HUES48 (cell line): ENCODE data around the gene ADD3.

Experiments
- H3K27ac ChIP-seq: one replicate; pipeline ENCODE4 v1.7.0; 2013; ENCODE audit warnings: low read depth, low read length, inconsistent platforms
- H3K27me3 ChIP-seq: 2 replicates; pipeline ENCODE4 v1.6.1; 2013; ENCODE audit warnings: mild to moderate bottlenecking, low read length; ENCODE audit not compliant: control insufficient read depth, insufficient read depth
- H3K36me3 ChIP-seq: 2 replicates; pipeline ENCODE4 v1.6.1; 2013; ENCODE audit warnings: low read length; ENCODE audit not compliant: control insufficient read depth, insufficient read depth
- H3K4me1 ChIP-seq: 2 replicates; pipeline ENCODE4 v1.6.1; 2013; ENCODE audit warnings: mild to moderate bottlenecking, low read length; ENCODE audit not compliant: control insufficient read depth, insufficient read depth
- H3K4me3 ChIP-seq: 2 replicates; pipeline ENCODE4 v1.5.1; 2013; ENCODE audit warnings: mild to moderate bottlenecking, low read depth, low read length
- H3K9ac ChIP-seq: 2 replicates; pipeline ENCODE4 v1.6.1; 2013; ENCODE audit warnings: mild to moderate bottlenecking, low read depth, low read length, moderate library complexity
- H3K9me3 ChIP-seq: 2 replicates; pipeline ENCODE4 v1.6.1; 2013; ENCODE audit warnings: low read length; ENCODE audit not compliant: control insufficient read depth, insufficient read depth

The ADD3 gene, protein sequence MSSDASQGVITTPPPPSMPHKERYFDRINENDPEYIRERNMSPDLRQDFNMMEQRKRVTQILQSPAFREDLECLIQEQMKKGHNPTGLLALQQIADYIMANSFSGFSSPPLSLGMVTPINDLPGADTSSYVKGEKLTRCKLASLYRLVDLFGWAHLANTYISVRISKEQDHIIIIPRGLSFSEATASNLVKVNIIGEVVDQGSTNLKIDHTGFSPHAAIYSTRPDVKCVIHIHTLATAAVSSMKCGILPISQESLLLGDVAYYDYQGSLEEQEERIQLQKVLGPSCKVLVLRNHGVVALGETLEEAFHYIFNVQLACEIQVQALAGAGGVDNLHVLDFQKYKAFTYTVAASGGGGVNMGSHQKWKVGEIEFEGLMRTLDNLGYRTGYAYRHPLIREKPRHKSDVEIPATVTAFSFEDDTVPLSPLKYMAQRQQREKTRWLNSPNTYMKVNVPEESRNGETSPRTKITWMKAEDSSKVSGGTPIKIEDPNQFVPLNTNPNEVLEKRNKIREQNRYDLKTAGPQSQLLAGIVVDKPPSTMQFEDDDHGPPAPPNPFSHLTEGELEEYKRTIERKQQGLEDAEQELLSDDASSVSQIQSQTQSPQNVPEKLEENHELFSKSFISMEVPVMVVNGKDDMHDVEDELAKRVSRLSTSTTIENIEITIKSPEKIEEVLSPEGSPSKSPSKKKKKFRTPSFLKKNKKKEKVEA

DNA sequence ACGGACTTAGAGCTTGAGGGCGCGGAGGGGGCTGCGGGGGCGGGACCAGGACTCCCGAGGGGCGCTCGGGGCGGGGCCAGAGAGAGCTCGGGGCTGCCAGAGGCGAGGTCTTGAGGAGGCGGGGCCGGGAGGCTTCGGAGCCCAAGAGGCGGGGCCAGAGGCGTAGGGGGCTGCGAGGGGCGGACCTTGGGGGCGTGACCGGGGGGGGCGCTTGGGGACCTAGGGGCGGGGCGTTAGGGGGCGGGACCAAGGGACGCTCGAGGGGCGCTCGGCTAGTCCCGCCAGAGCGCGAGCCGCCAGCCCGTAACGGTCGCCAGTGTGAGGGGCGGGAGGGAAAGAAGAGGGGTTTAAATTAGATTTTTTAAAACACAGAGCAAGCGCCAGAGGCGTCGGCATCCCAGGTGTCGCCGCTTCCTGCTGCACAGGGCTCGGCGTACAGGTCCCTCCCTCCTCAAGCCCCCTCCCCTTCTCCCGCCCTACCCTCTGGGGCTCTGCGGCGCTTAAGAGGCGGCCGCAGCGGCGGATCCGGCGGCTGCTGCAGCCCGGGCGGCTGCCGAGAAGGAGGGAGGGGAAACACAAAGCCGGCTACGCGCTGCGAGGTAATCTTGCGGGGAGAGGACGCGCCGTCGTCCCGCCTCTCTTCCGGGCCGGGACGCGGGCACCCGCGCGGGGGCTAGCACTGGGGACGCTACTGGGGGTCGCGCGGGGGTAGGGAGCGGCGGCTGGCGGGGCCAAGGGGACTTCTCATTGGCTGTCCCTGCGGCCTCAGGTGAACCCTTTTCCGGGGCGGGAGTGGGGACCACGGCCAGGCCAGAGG lies at the start of gene ADD3:
Gene ADD3 (plus strand): TSS at position 284 of the 817 bp plus-strand sequence. CDS start 92,670 bp downstream, outside the sequence.
- H3K27ac ChIP-seq = peak within 1 kb of the TSS; percentile 97
- H3K36me3 ChIP-seq = no peaks in the 10 kb centered on the region
- no peaks in the 10 kb centered on the region for H3K9me3 ChIP-seq
- H3K9ac ChIP-seq = peak within 1 kb of the TSS; percentile 61
- H3K4me3 ChIP-seq = peak within 1 kb of the TSS; percentile 82
- peaks cover 12% of the 10 kb centered on the region for H3K27me3 ChIP-seq
- H3K4me1 ChIP-seq = peaks cover 64% of the 10 kb centered on the region

DNA sequence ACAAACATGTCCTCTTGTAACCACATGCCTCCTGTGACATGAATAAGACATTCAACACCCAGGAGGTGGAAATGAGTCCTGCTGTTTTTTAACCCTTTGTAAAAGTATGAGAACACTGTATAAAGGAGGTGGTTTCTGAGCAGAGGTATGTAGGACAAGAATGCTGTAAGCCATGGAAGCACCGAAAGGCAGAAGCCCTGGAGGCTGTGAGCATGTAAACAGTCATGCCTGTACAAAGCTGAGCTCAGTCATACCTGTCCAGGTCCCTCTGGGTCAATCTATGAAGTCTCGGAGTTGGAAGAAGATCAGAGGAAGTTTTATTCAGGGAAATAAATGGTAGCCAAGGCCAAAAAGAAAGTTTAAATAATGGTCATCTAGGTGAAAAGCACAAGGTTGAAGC lies 49.7 kb upstream of the ADD3 start:
- no peaks in the 10 kb centered on the region for H3K36me3 ChIP-seq
- no peaks in the 10 kb centered on the region for H3K9me3 ChIP-seq
- no peak overlapping the region for H3K9ac ChIP-seq
- no peak overlapping the region for H3K4me3 ChIP-seq
- H3K27me3 ChIP-seq = no peaks in the 10 kb centered on the region
- no peak overlapping the region for H3K27ac ChIP-seq
- peaks cover 29% of the 10 kb centered on the region for H3K4me1 ChIP-seq

DNA sequence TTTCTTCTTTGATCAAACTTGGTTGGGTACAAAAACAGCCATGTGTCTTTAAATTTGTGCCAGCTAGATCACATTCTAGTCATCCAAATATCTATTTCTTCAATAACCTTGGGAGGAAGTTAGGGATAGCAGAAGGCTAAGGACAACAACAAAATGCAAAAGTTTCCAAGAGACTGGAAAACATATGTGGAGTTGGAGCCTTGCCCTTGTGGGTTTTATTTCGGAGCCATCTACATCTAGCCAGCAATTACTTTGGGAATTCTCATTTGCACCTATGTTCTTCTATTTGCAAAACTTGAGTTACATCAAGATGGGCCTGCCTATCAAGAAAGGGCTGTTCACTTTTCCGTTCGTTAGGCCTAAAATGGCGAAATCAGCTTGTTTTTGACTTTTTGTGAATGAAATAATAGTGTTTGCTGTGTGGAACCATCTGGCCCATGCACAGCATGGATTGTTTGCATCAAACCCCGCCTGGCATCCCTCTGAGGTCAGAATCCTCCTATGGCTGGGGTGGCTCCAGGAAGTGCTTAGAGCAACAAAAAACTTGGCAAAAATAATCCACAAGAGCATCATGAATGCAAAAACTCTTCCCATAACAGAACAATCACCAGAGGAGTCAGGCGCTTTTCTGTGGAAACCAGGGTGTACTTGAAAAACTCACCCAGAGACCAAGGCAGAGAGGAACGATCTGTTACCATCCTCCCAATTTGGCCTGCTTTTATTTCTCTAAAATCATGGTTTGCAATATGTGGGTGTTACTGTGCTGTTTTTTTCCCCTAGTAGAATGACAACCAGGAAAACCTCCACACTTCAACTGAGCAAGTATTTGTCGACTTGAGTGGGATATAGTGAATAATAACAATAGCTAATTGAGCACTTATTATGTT lies 48.3 kb upstream of the ADD3 start:
- Histone ChIP-seq H3K9me3 (no peaks in the 10 kb centered on the region), H3K36me3 (no peaks in the 10 kb centered on the region), H3K4me1 (peaks cover 29% of the 10 kb centered on the region), H3K27ac (no peak overlapping the region), H3K4me3 (no peak overlapping the region), H3K27me3 (no peaks in the 10 kb centered on the region), H3K9ac (no peak overlapping the region)

DNA sequence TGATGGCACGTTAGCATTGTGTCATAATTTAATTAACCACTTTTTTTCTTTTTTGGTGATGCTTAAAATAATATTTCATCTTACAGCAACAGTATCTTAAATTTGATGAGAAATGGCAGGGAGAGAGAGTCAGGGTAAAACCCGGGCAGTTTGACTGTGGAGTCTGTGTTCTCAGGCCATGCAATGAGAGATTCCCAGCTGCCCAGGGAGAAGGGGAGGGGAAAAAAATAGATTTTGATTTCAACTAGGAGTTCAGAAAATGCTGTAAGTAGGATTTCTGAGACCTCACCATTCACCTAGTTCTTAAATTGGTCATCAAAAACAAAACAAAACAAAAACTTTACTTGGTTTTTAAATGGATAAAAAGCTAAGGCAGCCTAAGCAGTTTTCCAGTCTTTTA lies 47.1 kb upstream of the ADD3 start:
- H3K4me3 ChIP-seq = no peak overlapping the region
- no peaks in the 10 kb centered on the region for H3K9me3 ChIP-seq
- no peak overlapping the region for H3K9ac ChIP-seq
- H3K4me1 ChIP-seq = peaks cover 29% of the 10 kb centered on the region
- H3K27ac ChIP-seq = no peak overlapping the region
- H3K36me3 ChIP-seq = no peaks in the 10 kb centered on the region
- no peaks in the 10 kb centered on the region for H3K27me3 ChIP-seq

DNA sequence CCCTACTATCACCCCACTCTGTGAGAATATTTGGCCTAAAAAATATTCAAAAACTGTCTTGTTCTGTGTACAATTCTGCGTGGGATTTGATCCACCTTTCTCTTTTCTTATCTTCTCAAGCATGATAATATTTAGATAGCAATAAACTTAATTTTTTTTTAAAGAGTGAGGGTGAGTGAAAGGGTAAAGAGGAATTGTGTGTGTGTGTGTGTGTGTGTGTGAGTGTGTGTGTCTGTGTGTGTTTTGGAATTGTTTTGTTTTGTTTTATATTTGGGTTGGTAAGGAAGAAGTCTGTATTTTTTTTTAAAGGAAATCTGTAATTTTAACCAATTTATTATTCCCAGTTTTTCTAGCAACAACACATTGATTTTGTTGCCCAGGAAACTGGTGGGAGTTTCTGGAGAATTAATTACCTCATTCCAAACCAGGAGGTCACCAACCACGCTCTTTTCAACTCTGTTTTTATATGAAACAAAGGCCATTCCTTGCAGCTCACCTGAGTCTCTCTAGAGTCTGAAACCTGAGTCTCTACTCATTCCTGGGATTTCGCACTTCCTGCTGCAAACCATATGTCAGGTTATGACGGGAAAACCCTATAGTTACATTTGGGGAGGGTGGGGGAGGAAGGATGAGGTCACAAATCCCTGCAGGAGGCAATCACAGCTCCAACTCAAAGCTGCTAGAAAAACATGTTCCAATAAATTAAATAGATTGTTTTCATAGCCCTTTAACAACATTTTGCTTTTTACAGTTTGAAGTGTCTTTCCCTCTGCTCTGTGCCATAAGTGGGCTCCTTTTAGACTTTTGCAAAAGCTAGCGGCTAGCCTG lies 46.4 kb upstream of the ADD3 start:
- H3K36me3 ChIP-seq = no peaks in the 10 kb centered on the region
- H3K27me3 ChIP-seq = no peaks in the 10 kb centered on the region
- no peaks in the 10 kb centered on the region for H3K9me3 ChIP-seq
- peak overlapping the region; percentile 58 for H3K27ac ChIP-seq
- no peak overlapping the region for H3K4me3 ChIP-seq
- peaks cover 29% of the 10 kb centered on the region for H3K4me1 ChIP-seq
- no peak overlapping the region; the same call in 1 of the 2 replicates for H3K9ac ChIP-seq

DNA sequence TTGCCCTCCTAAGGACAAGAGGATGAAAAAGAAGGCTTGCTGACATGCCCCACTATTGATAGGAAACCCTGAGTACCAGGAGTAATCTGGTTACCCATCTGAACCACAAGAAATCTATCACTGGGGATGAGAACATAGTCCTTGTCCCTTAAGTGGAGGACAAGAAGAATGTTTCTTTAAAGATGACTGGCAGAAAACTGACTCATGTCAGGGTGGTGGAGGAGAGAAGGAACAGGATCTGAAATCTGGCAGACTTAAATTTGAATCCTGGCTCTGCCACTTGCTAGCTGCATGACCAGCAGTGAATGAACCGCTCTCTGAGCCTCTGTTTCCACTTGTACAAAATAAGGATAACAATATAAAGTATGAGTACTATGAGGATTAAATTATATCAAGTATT lies 45.5 kb upstream of the ADD3 start:
- peaks cover 38% of the 10 kb centered on the region for H3K4me1 ChIP-seq
- no peaks in the 10 kb centered on the region for H3K9me3 ChIP-seq
- H3K27me3 ChIP-seq = no peaks in the 10 kb centered on the region
- no peak overlapping the region for H3K9ac ChIP-seq
- peak overlapping the region; percentile 58 for H3K27ac ChIP-seq
- no peak overlapping the region for H3K4me3 ChIP-seq
- no peaks in the 10 kb centered on the region for H3K36me3 ChIP-seq

DNA sequence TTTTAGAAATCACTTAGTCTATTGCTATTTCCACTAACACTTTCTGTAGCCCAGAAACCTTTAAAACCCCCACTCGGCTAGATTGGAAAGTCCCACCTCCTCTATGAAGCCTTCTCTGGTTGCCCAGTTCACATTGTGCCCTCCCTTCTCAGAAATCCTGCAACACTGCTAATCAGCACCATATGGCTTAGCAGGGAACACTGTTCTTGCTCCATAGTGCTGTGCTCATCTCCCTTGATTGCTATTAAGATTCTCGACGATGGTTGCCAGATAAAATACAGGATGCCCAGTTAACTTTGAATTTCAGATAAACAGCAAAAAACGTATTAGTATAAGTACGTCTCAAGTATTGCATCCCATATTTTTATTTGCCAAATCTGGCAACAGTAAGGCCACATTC lies 44.3 kb upstream of the ADD3 start:
- Histone ChIP-seq H3K27me3 (no peaks in the 10 kb centered on the region), H3K9me3 (no peaks in the 10 kb centered on the region), H3K4me3 (no peak overlapping the region), H3K27ac (no peak overlapping the region), H3K36me3 (no peaks in the 10 kb centered on the region), H3K9ac (no peak overlapping the region), H3K4me1 (peaks cover 46% of the 10 kb centered on the region)

DNA sequence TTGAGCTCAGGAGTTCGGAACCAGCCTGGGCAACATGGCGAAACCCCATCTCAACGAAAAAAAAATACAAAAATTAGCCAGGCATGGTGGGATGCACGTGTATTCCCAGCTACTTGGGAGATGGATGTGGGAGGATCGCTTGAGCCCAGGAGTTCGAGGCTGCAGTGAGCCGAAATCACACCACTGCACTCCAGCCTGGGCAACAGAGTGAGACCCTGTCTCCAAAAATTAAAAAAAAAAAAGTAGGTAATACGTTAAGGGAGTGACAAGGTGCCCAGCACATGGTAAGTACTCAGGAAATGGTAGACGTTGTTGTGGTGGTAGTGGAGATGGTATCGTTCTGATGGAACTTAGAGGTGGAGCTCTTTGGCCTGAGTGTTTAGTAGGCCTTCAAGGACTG lies 43.5 kb upstream of the ADD3 start:
- Histone ChIP-seq H3K4me1 (peaks cover 46% of the 10 kb centered on the region), H3K27ac (no peak overlapping the region), H3K9me3 (no peaks in the 10 kb centered on the region), H3K36me3 (no peaks in the 10 kb centered on the region), H3K4me3 (no peak overlapping the region), H3K9ac (no peak overlapping the region), H3K27me3 (no peaks in the 10 kb centered on the region)

DNA sequence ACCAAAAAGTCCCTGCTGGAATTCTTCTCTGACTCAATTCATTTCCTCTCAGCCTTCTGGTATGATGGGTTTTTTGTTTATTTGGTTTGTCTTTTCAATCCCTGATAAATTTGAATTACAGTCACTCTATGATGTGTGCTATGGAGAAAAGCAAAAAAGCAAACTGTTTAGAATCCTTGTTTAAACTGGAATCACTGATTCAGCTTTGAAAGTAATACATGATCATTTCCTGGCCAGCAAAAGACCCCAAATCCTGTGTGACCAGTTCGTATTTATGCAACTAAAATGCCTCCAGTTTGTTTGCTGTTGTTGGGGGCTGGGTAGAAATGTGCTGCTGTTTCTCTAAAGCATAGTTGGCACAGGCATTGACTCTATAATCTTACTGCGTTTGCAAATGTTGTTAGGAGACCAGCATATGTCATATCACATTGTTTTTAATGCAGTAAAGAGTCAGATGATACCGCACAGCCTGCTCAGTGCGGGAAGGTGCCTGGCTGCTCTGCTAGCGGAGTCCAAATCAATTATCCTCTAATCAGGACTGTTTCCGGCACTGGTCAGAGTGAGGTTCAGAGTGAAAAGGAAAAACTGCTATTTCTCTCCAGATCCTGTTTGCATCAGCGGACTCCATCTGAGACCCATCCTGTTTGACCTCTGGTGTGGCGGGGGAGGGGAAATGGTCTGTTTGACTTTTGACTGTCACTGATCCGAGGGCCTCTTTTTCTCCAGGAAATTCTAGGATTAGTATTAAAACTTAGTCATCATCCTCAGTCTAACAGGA lies 40.6 kb upstream of the ADD3 start:
- Histone ChIP-seq H3K4me3 (no peak overlapping the region), H3K27me3 (no peaks in the 10 kb centered on the region), H3K27ac (peak overlapping the region; percentile 26), H3K9ac (no peak overlapping the region), H3K4me1 (peaks cover 23% of the 10 kb centered on the region), H3K9me3 (no peaks in the 10 kb centered on the region), H3K36me3 (no peaks in the 10 kb centered on the region)
